A673 (cell line): ENCODE results near the gene NUF2. TPM values are rescaled to one million over a fixed set of nuclear protein-coding genes. Genes with fewer than 3 reads are reported as not detected.

Source experiments
- BruUV-seq: library from RNA; stranded (reverse); fragments of 400-500 nt; replicated peaks from 2 replicates; lab custom pipeline; 2021; lab: Mats Ljungman, UMichigan
- CTCF ChIA-PET: fragments of 300-600 bp; sonication (Branson Sonifier 250); formaldehyde crosslinking; loops from one replicate; lab custom pipeline; 2022; ENCODE audit warnings: antibody characterized with exemption; lab: Charles Lee
- POLR2A ChIA-PET: fragments of 300-600 bp; sonication (Branson Sonifier 250); formaldehyde crosslinking; loops from one replicate; lab custom pipeline; 2022; ENCODE audit warnings: antibody characterized with exemption; ENCODE audit not compliant: low non-redundant PET; lab: Charles Lee
- DNase-seq: peaks from one replicate; pipeline ENCODE4 v3.0.0-alpha.2; 2015; ENCODE audit warnings: low spot score
- H3K27ac ChIP-seq: fragments of 200-600 bp; sonication (generic); 2 replicates; pipeline ENCODE4 v1.5.1; 2016; ENCODE audit warnings: mixed run types, low read depth, mild to moderate bottlenecking, mixed read lengths, antibody characterized with exemption, low read length; ENCODE audit not compliant: poor library complexity, severe bottlenecking
- H3K27me3 ChIP-seq: fragments of 200-600 bp; sonication (generic); replicated peaks from 2 replicates; pipeline ENCODE4 v1.6.1; 2017; ENCODE audit warnings: mixed run types, low read depth, mild to moderate bottlenecking, mixed read lengths, antibody characterized with exemption, low read length; ENCODE audit not compliant: insufficient read depth, poor library complexity
- H3K36me3 ChIP-seq: fragments of 200-600 bp; sonication (generic); 2 replicates; pipeline ENCODE4 v1.6.1; 2016; ENCODE audit warnings: mixed run types, mild to moderate bottlenecking, mixed read lengths, antibody characterized with exemption, low read length; ENCODE audit not compliant: insufficient read depth, poor library complexity, severe bottlenecking
- H3K4me1 ChIP-seq: fragments of 200-600 bp; sonication (generic); 2 replicates; pipeline ENCODE4 v1.6.1; 2017; ENCODE audit warnings: mixed run types, mild to moderate bottlenecking, mixed read lengths, antibody characterized with exemption, low read length; ENCODE audit not compliant: insufficient read depth, poor library complexity, severe bottlenecking
- H3K4me3 ChIP-seq: fragments of 200-600 bp; sonication (generic); 2 replicates; pipeline ENCODE4 v1.5.1; 2016; ENCODE audit warnings: low read depth, mixed run types, mild to moderate bottlenecking, mixed read lengths, low read length; ENCODE audit not compliant: poor library complexity, severe bottlenecking
- H3K9me3 ChIP-seq: fragments of 200-600 bp; sonication (generic); 2 replicates; pipeline ENCODE4 v1.6.1; 2016; ENCODE audit warnings: mixed run types, low read depth, mild to moderate bottlenecking, mixed read lengths, antibody characterized with exemption, low read length; ENCODE audit not compliant: poor library complexity, severe bottlenecking
- CTCF ChIP-seq: fragments of 300-800, 200-600 bp; sonication (generic); conservative IDR thresholded peaks from 2 replicates; pipeline ENCODE4 v1.5.1; 2017; ENCODE audit warnings: low read depth, mild to moderate bottlenecking, antibody characterized with exemption, low read length, moderate library complexity, mixed read lengths
- EZH2 ChIP-seq: fragments of 200-600 bp; sonication (generic); IDR thresholded peaks from 2 replicates; pipeline ENCODE4 v1.6.1; 2017; ENCODE audit warnings: borderline replicate concordance, low read depth, mild to moderate bottlenecking, mixed read lengths, antibody characterized with exemption, low read length; ENCODE audit not compliant: poor library complexity, severe bottlenecking
- intact Hi-C: fragments of 100-400 bp; cut with micrococcal nuclease; formaldehyde crosslinking; loops from one replicate; pipeline ENCODE4 v1.10.0; 2022; ENCODE audit not compliant: unreplicated experiment
- total RNA-seq: library from RNA; stranded (reverse); gene quantifications from 2 replicates; pipeline ENCODE4 v1.2.3, GENCODE V29; 2021

The NUF2 gene
- total RNA-seq, 1 experiment from 2014 or later: 91.6 TPM

- Histone ChIP-seq H3K36me3 (no peaks in the 10 kb centered on the region), H3K27me3 (no peaks in the 10 kb centered on the region), H3K4me1 (no peaks in the 10 kb centered on the region), H3K9me3 (no peaks in the 10 kb centered on the region), H3K4me3 (no peak overlapping the region), H3K27ac (no peak overlapping the region)
- POLR2A ChIA-PET: no interaction called here
- CTCF ChIA-PET: no interaction called here
- TF ChIP-seq EZH2 (no peak), CTCF (no peak)
- no TSS peak for BruUV-seq
- no peak for DNase-seq
- intact Hi-C loops: no loop called here
These were observed 14.1 kb upstream of the NUF2 start for GRCh38 chr1:163307479-163308171.

- H3K4me3 ChIP-seq: no peak overlapping the region
- H3K27ac ChIP-seq: no peak overlapping the region
- intact Hi-C loops: no loop called here
- H3K9me3 ChIP-seq: no peaks in the 10 kb centered on the region
- ChIA-PET CTCF (no interaction called here), POLR2A (no interaction called here)
- no peaks in the 10 kb centered on the region for H3K27me3 ChIP-seq
- no peaks in the 10 kb centered on the region for H3K4me1 ChIP-seq
- no peaks in the 10 kb centered on the region for H3K36me3 ChIP-seq
- no peak for DNase-seq
- no peak for TF ChIP-seq CTCF
- TF ChIP-seq EZH2: no peak
- BruUV-seq: no TSS peak
These were observed 12.9 kb upstream of the NUF2 start for GRCh38 chr1:163308811-163309210.

- CTCF ChIA-PET: interaction anchor here (0.6 to 1.9 kb wide), 8 partner anchors 243 to 468 kb away, joined by 3 to 15 read pairs (median 4); partner anchors contain the start of gene RGS4
- POLR2A ChIA-PET: no interaction called here
- H3K36me3 ChIP-seq: no peaks in the 10 kb centered on the region
- no peak overlapping the region for H3K4me3 ChIP-seq
- TF ChIP-seq CTCF: peak; percentile 87
- TF ChIP-seq EZH2: no peak
- H3K4me1 ChIP-seq: peaks cover 4% of the 10 kb centered on the region
- no peaks in the 10 kb centered on the region for H3K27me3 ChIP-seq
- H3K27ac ChIP-seq: no peak overlapping the region
- intact Hi-C loops: loop anchor here (1.0 to 5.0 kb wide), 4 partner anchors 144 to 462 kb away; no protein-coding TSS in a partner anchor
- peak; percentile 62 for DNase-seq
- H3K9me3 ChIP-seq: no peaks in the 10 kb centered on the region
- no TSS peak for BruUV-seq
These were observed 5.9 kb upstream of the NUF2 start for GRCh38 chr1:163315773-163316374.
